A673 (cell line): ENCODE data around the gene GNA14.

ENCODE experiments used
- CTCF ChIP-seq: fragments of 300-800, 200-600 bp; sonication (generic); conservative IDR thresholded peaks from 2 replicates; pipeline ENCODE4 v1.5.1; 2017; ENCODE audit warnings: low read depth, mild to moderate bottlenecking, antibody characterized with exemption, low read length, moderate library complexity, mixed read lengths
- EZH2 ChIP-seq: fragments of 200-600 bp; sonication (generic); IDR thresholded peaks from 2 replicates; pipeline ENCODE4 v1.6.1; 2017; ENCODE audit warnings: borderline replicate concordance, low read depth, mild to moderate bottlenecking, mixed read lengths, antibody characterized with exemption, low read length; ENCODE audit not compliant: poor library complexity, severe bottlenecking

- TF ChIP-seq CTCF (no peak), EZH2 (no peak)
These were observed 221.4 kb downstream of the GNA14 start for GRCh38 chr9:77426712-77427111.
